PC-9 (cell line): ENCODE results near the gene EGLN1. TPM values are rescaled to one million over a fixed set of nuclear protein-coding genes. Genes with fewer than 3 reads are reported as not detected.
"Not testable (repeated sequence)": the region's sequence is repeated elsewhere in the genome, so short reads cannot be mapped to it uniquely, and the experiment has no call there.

ENCODE experiments used
- BruUV-seq: library from RNA; stranded (reverse); fragments of 400-500 nt; replicated peaks from 2 replicates; lab custom pipeline; 2021; lab: Mats Ljungman, UMichigan
- CTCF ChIA-PET: fragments of 300-600 bp; sonication (Branson Sonifier 250); formaldehyde crosslinking; loops from one replicate; lab custom pipeline; 2022; ENCODE audit warnings: antibody characterized with exemption; lab: Charles Lee
- POLR2A ChIA-PET: fragments of 300-600 bp; sonication (Branson Sonifier 250); formaldehyde crosslinking; loops from one replicate; lab custom pipeline; 2022; ENCODE audit warnings: antibody characterized with exemption; ENCODE audit not compliant: unreplicated experiment; lab: Charles Lee
- DNase-seq, 2 experiments: peaks; one replicate each; pipeline versions ENCODE4 v3.0.0 to v3.0.0-alpha.2; 2015 to 2022; ENCODE audit warnings: mixed read lengths in 1 of 2
- H2AFZ ChIP-seq: fragments of 200-600 bp; sonication (generic); 2 replicates; pipeline ENCODE4 v1.8.1; 2017; ENCODE audit warnings: antibody characterized with exemption
- H3F3A ChIP-seq: fragments of 200-600 bp; sonication (generic); 2 replicates; pipeline ENCODE4 v1.8.1; 2017; ENCODE audit warnings: antibody characterized with exemption, mild to moderate bottlenecking, low read depth; ENCODE audit not compliant: insufficient read depth
- H3K27ac ChIP-seq: fragments of 200-600 bp; sonication (generic); 2 replicates; pipeline ENCODE4 v1.6.1; 2016; ENCODE audit warnings: mixed run types
- H3K27me3 ChIP-seq: fragments of 200-600 bp; sonication (generic); 2 replicates; pipeline ENCODE4 v1.6.1; 2016; ENCODE audit warnings: low read depth, mixed run types; ENCODE audit not compliant: insufficient read depth
- H3K36me3 ChIP-seq: fragments of 200-600 bp; sonication (generic); 2 replicates; pipeline ENCODE4 v1.6.1; 2016; ENCODE audit warnings: low read depth, mixed run types
- H3K4me1 ChIP-seq: fragments of 200-600 bp; sonication (generic); replicated peaks from 2 replicates; pipeline ENCODE4 v1.6.1; 2016; ENCODE audit warnings: mixed run types; ENCODE audit not compliant: insufficient read depth
- H3K4me2 ChIP-seq: fragments of 200-600 bp; sonication (generic); 2 replicates; pipeline ENCODE4 v1.6.1; 2017; ENCODE audit warnings: mixed run types
- H3K4me3 ChIP-seq: fragments of 200-600 bp; sonication (generic); 2 replicates; pipeline ENCODE4 v1.6.1; 2016; ENCODE audit warnings: mixed run types
- H3K79me2 ChIP-seq: fragments of 200-600 bp; sonication (generic); 2 replicates; pipeline ENCODE4 v1.6.1; 2017; ENCODE audit warnings: low read depth, mixed run types
- H3K9me2 ChIP-seq: fragments of 200-600 bp; sonication (generic); 2 replicates; pipeline ENCODE4 v1.8.1; 2017; ENCODE audit warnings: mild to moderate bottlenecking; ENCODE audit not compliant: insufficient read depth
- H3K9me3 ChIP-seq: fragments of 200-600 bp; sonication (generic); 2 replicates; pipeline ENCODE4 v1.8.1; 2016; ENCODE audit warnings: low read depth; ENCODE audit not compliant: insufficient read depth
- H4K20me1 ChIP-seq: fragments of 200-600 bp; sonication (generic); 2 replicates; pipeline ENCODE4 v1.8.1; 2017; ENCODE audit not compliant: insufficient read depth
- CTCF ChIP-seq: fragments of 200-600 bp; sonication (generic); conservative IDR thresholded peaks from 2 replicates; pipeline ENCODE4 v1.6.1; 2017; ENCODE audit warnings: mixed run types, antibody characterized with exemption, mild to moderate bottlenecking, moderate library complexity
- EZH2 ChIP-seq: fragments of 200-600 bp; sonication (generic); IDR thresholded peaks from 2 replicates; pipeline ENCODE4 v1.8.0; 2017; ENCODE audit warnings: antibody characterized with exemption, low read depth
- intact Hi-C: fragments of 100-400 bp; cut with micrococcal nuclease; formaldehyde crosslinking; loops from one replicate; pipeline ENCODE4 v1.10.0; 2022; ENCODE audit not compliant: unreplicated experiment
- total RNA-seq: library from RNA; stranded (reverse); gene quantifications from 2 replicates; pipeline ENCODE4 v1.2.3, GENCODE V29; 2021

The EGLN1 gene
- total RNA-seq, 1 experiment from 2014 or later: 18.8 TPM

GRCh38 chr1:231442735-231443134 is 20.6 kb upstream of the EGLN1 start:
- no peak for DNase-seq
- Histone ChIP-seq H4K20me1 (no peaks in the 10 kb centered on the region), H3K27ac (no peak overlapping the region), H3F3A (no peaks in the 10 kb centered on the region), H3K4me2 (no peak overlapping the region), H3K79me2 (no peaks in the 10 kb centered on the region), H3K9me3 (no peaks in the 10 kb centered on the region), H2AFZ (no peak overlapping the region), H3K9me2 (no peaks in the 10 kb centered on the region; the same call in 1 of the 2 replicates), H3K36me3 (no peaks in the 10 kb centered on the region), H3K27me3 (no peaks in the 10 kb centered on the region), H3K4me3 (no peak overlapping the region), H3K4me1 (no peaks in the 10 kb centered on the region)
- intact Hi-C loops: no loop called here
- ChIA-PET POLR2A (no interaction called here), CTCF (no interaction called here)
- no peak for TF ChIP-seq CTCF
- TF ChIP-seq EZH2: no peak
- BruUV-seq: no TSS peak

DNA sequence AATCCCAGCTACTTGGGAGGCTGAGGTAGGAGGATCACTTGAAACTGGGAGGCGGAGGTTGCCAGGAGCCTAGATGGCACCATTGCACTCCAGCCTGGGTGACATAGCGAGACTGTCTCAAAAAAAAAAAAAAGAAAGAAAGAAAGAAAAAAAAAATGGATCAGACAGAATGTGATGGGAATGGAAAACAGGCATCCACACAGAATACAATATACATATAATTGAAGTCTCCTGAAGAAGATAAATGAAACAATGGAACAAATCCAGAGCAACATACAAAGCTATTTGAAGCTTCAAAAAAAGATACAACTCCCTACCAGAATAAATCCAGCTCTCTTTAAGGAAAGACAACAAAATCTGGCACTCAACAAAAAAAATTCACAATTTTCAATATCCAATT is 10.9 kb upstream of the EGLN1 start:
- DNase-seq: no peak
- Histone ChIP-seq H3K9me2 (no peaks in the 10 kb centered on the region), H3K27ac (no peak overlapping the region), H3K4me3 (no peak overlapping the region), H3K79me2 (no peaks in the 10 kb centered on the region), H3K27me3 (no peaks in the 10 kb centered on the region), H3K9me3 (no peaks in the 10 kb centered on the region), H3K4me1 (no peaks in the 10 kb centered on the region), H3K4me2 (no peak overlapping the region), H3K36me3 (no peaks in the 10 kb centered on the region), H2AFZ (no peak overlapping the region), H4K20me1 (no peaks in the 10 kb centered on the region), H3F3A (no peaks in the 10 kb centered on the region)
- CTCF ChIA-PET: no interaction called here
- TF ChIP-seq CTCF (no peak), EZH2 (no peak)
- BruUV-seq: no TSS peak
- intact Hi-C loops: no loop called here
- POLR2A ChIA-PET: no interaction called here

GRCh38 chr1:231431665-231432415 is 9.8 kb upstream of the EGLN1 start:
- DNase-seq: no peak
- H3K79me2 ChIP-seq: no peaks in the 10 kb centered on the region
- POLR2A ChIA-PET: no interaction called here
- no peak overlapping the region for H3K27ac ChIP-seq
- CTCF ChIA-PET: no interaction called here
- no peaks in the 10 kb centered on the region for H3K27me3 ChIP-seq
- no peaks in the 10 kb centered on the region for H3K4me1 ChIP-seq
- TF ChIP-seq EZH2: no peak
- TF ChIP-seq CTCF: no peak
- H3K36me3 ChIP-seq: no peaks in the 10 kb centered on the region
- H2AFZ ChIP-seq: 0 out of 2 replicates have a peak overlapping the region, but pooled peaks have one; percentile 27
- no peaks in the 10 kb centered on the region for H4K20me1 ChIP-seq
- no peak overlapping the region for H3K4me3 ChIP-seq
- no peaks in the 10 kb centered on the region for H3K9me2 ChIP-seq
- BruUV-seq: no TSS peak
- H3K4me2 ChIP-seq: no peak overlapping the region
- H3K9me3 ChIP-seq: no peaks in the 10 kb centered on the region
- intact Hi-C loops: no loop called here
- H3F3A ChIP-seq: no peaks in the 10 kb centered on the region

DNA sequence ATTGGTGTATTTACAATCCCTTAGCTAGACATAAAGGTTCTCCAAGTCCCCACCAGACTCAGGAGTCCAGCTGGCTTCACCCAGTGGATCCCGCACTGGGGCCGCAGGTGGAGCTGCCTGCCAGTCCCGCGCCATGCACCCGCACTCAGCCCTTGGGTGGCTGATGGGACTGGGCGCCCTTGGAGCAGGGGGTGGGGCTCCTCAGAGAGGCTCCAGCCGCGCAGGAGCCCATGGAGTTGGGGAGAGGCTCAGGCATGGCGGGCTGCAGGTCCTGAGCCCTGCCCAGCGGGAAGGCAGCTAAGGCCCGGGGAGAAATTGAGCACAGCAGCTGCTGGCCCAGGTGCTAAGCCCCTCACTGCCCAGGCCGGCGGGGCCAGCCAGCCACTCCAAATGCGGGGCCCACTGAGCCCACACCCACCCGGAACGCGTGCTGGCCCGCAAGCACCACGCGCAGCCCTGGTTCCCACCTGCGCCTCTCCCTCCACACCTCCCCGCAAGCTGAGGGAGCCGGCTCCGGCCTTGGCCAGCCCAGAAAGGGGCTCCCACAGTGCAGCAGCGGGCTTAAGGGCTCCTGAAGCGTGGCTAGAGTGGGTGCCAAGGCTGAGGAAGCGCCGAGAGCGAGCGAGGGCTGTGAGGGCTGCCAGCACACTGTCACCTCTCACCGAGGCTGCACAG is 8.7 kb upstream of the EGLN1 start:
- H3K9me2 ChIP-seq, H3K9me3 ChIP-seq, H3K4me1 ChIP-seq, CTCF ChIA-PET, H3K4me3 ChIP-seq, H2AFZ ChIP-seq, H4K20me1 ChIP-seq, POLR2A ChIA-PET, DNase-seq, intact Hi-C loops, H3K36me3 ChIP-seq, H3K27me3 ChIP-seq, BruUV-seq, H3K27ac ChIP-seq, H3F3A ChIP-seq, H3K4me2 ChIP-seq, H3K79me2 ChIP-seq: not testable (repeated sequence)
